Measurements from ENCODE around the gene ZNF43.

Gene ZNF43

DNA sequence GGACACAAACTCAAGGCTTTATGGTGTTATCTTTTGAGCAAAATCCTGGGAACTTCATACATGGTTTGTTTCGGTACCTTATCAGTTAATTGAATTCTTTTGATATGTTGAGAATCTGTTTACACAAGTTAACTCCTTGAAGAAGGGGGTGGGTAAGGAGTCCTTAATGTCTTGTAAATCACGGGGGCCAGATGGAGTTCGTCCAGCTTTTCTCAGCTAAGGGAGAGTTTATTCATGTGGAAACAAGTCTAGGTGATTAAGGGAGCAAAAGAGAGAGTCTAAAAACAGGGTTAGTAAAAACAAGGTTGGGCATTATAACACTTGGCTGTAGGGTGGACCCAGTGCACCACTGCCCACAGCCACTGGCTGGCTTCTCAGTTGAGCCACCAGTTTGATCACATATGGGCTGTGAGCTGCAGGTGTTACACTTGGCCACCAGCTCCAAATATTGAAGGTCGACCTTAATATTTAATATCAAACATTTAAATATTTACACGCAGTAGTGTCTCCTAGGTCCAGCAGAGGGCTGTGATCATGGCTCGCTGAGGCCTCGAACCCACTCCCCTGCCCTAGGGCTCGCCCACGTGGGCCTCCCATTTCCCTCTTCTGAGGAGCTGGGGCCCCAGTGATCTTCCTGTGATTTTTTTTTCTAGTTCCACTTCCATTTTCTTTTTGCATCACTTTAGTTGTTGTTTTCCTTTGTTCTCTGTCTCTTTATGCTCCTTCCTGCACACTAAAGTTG, 21.0 kb upstream of the ZNF43 start:
- Histone ChIP-seq H3K9ac (ENCODE audit: low read depth, low read length, poor library complexity) (no peak overlapping the region), H2AK5ac (ENCODE audit: low read depth, low read length) (no peak overlapping the region), H3K4me1 (ENCODE audit: control insufficient read depth in 2 of 2, insufficient read depth in 1 of 2, low read depth in 1 of 2, low read length in 2 of 2) (peaks cover 1 to 2% of the 10 kb centered on the region in 2 donors), H3K79me1 (ENCODE audit: low read depth, low read length) (no peaks in the 10 kb centered on the region), H3K14ac (ENCODE audit: low read length) (no peak overlapping the region), H2AFZ (ENCODE audit: low read length) (no peak overlapping the region), H3K36me3 (replicated peaks in 1 of 2; ENCODE audit: control insufficient read depth in 2 of 2, insufficient read depth in 2 of 2, low read length in 2 of 2) (no peaks in the 10 kb centered on the region), H3K4me2 (ENCODE audit: insufficient read depth, low read length, poor library complexity, severe bottlenecking) (no peak overlapping the region), H3K27ac (replicated peaks; ENCODE audit: low read length) (no peak overlapping the region), H3K4me3 (ENCODE audit: low read length in 2 of 2) (no peak overlapping the region), H2BK15ac (ENCODE audit: low read length) (no peak overlapping the region), H3K18ac (ENCODE audit: low read length) (no peak overlapping the region), H2BK5ac (ENCODE audit: low read length) (no peak overlapping the region), H3K27me3 (ENCODE audit: control insufficient read depth in 3 of 3, insufficient read depth in 3 of 3, low read depth in 1 of 3, low read length in 3 of 3) (no peaks in the 10 kb centered on the region), H2BK12ac (ENCODE audit: low read length) (no peak overlapping the region), H3K4ac (ENCODE audit: low read length) (no peak overlapping the region), H4K91ac (ENCODE audit: low read depth, low read length, poor library complexity) (no peak overlapping the region), H3K23ac (ENCODE audit: low read depth, low read length, poor library complexity) (no peak overlapping the region), H3K9me3 (replicated peaks in 1 of 2; ENCODE audit: control insufficient read depth in 2 of 2, insufficient read depth in 1 of 2, low read depth in 1 of 2, low read length in 2 of 2) (peaks cover 3 to 5% of the 10 kb centered on the region in 2 donors), H4K8ac (ENCODE audit: low read depth, low read length) (no peak overlapping the region), H2BK120ac (ENCODE audit: low read depth, low read length) (no peak overlapping the region)
- WGBS, 2 donors (ENCODE audit: extremely low coverage in 2 of 2, insufficient read length in 2 of 2, insufficient replicate concordance in 1 of 2) = no CpG with 5 or more reads among the region's 9 CpGs
- no peak for DNase-seq (ENCODE audit: low spot score)

DNA sequence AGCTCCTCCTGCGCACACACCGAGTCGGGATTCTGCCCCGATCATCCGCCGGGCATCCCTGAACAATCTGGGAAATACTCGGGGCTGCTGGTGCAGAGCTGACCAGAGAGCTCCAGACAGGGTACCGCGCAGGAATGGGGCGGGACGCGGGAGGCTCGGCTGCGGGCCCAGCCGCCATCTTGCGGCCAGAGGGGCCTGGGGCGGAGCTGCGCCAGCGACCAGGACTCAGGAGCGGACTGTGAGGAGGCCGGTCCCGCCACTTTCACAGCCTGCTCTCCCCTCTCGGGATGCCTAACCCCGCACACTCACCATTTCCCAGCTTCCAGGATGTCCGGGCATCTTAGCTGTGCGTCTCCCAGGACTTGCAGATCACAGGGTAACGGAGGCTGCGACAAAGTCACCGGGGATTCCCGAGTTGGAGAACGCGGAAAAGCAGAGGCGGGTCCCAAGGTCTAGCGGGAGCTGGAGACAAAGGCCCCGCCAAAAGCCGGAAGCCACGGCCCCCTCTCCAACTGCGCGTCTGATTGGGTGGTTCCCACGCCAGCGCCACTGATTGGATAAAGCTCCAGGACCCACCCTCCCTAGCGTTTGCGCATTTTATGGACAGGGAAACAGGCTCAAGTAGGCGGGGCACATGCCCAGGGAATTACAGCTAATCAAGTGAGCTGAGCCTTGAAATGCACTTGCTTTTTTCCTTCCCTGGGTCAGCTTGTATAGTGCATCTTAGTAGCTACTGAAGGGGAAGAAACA, 15.8 kb upstream of the ZNF43 start:
- Histone ChIP-seq H3K23ac (ENCODE audit: low read depth, low read length, poor library complexity) (peak overlapping the region; percentile 87), H3K79me1 (ENCODE audit: low read depth, low read length) (peaks cover 6% of the 10 kb centered on the region), H2BK15ac (ENCODE audit: low read length) (peak overlapping the region; percentile 20), H4K91ac (ENCODE audit: low read depth, low read length, poor library complexity) (no peak overlapping the region), H2AFZ (ENCODE audit: low read length) (peak overlapping the region; percentile 90), H2BK120ac (ENCODE audit: low read depth, low read length) (peak overlapping the region; percentile 37), H3K4me3 (ENCODE audit: low read length in 2 of 2) (peak overlapping the region; percentile 98 to 99), H3K4ac (ENCODE audit: low read length) (no peak overlapping the region), H3K9me3 (replicated peaks in 1 of 2; ENCODE audit: control insufficient read depth in 2 of 2, insufficient read depth in 1 of 2, low read depth in 1 of 2, low read length in 2 of 2) (peaks cover 0 to 47% of the 10 kb centered on the region in 2 donors), H3K9ac (ENCODE audit: low read depth, low read length, poor library complexity) (peak overlapping the region; percentile 89), H3K4me2 (ENCODE audit: insufficient read depth, low read length, poor library complexity, severe bottlenecking) (no peak overlapping the region), H2BK5ac (ENCODE audit: low read length) (no peak overlapping the region), H3K27ac (replicated peaks; ENCODE audit: low read length) (peak overlapping the region; percentile 94), H3K27me3 (ENCODE audit: control insufficient read depth in 3 of 3, insufficient read depth in 3 of 3, low read depth in 1 of 3, low read length in 3 of 3) (no peaks in the 10 kb centered on the region), H3K14ac (ENCODE audit: low read length) (peak overlapping the region; percentile 86), H3K18ac (ENCODE audit: low read length) (peak overlapping the region; percentile 99), H2AK5ac (ENCODE audit: low read depth, low read length) (peak overlapping the region; percentile 34), H3K36me3 (replicated peaks in 1 of 2; ENCODE audit: control insufficient read depth in 2 of 2, insufficient read depth in 2 of 2, low read length in 2 of 2) (peaks cover 24 to 43% of the 10 kb centered on the region in 2 donors), H3K4me1 (ENCODE audit: control insufficient read depth in 2 of 2, insufficient read depth in 1 of 2, low read depth in 1 of 2, low read length in 2 of 2) (peaks cover 5 to 12% of the 10 kb centered on the region in 2 donors), H2BK12ac (ENCODE audit: low read length) (no peak overlapping the region), H4K8ac (ENCODE audit: low read depth, low read length) (peak overlapping the region; percentile 70)
- no CpG with 5 or more reads among the region's 44 CpGs for WGBS, 2 donors (ENCODE audit: extremely low coverage in 2 of 2, insufficient read length in 2 of 2, insufficient replicate concordance in 1 of 2)
- peak; percentile 95 for DNase-seq (ENCODE audit: low spot score)

DNA sequence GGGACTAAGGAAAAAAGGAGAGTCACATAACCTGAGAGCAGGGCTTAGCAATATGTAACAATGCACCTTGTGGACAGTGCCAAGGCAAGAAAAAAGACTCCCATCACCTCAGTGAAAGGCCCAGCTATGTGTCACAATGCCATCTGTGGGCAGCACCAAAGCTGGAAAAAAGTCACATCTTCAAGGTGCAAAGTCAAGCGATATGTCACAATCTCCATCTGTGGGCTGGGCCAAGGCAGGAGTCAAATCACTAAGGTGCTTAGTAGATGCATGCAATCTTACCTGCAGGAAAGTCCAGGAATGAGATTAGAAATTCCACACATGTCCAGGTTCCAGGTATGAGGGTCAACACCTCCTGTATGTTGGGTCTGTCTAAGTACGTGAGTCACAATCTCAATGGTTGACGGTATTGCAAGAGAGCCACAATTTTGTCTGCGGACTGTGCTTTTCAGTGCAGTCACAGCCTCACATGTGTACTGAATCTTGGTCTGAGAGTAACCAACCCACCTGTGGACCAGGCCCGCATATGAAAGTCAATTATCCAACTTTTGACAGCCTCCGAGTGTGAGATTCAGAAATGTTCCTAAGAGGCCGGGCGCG, 14.8 kb upstream of the ZNF43 start:
- DNase-seq (ENCODE audit: low spot score) = no peak
- H2BK120ac ChIP-seq (ENCODE audit: low read depth, low read length) = no peak overlapping the region

GRCh38 chr19:21848706-21849105, 12.7 kb upstream of the ZNF43 start:
- Histone ChIP-seq H3K9me3 (replicated peaks in 1 of 2; ENCODE audit: control insufficient read depth in 2 of 2, insufficient read depth in 1 of 2, low read depth in 1 of 2, low read length in 2 of 2) (peaks cover 0 to 62% of the 10 kb centered on the region in 2 donors), H3K4me2 (ENCODE audit: insufficient read depth, low read length, poor library complexity, severe bottlenecking) (no peak overlapping the region), H3K23ac (ENCODE audit: low read depth, low read length, poor library complexity) (no peak overlapping the region), H3K18ac (ENCODE audit: low read length) (no peak overlapping the region), H2BK12ac (ENCODE audit: low read length) (no peak overlapping the region), H3K14ac (ENCODE audit: low read length) (no peak overlapping the region), H2BK15ac (ENCODE audit: low read length) (no peak overlapping the region), H2AFZ (ENCODE audit: low read length) (no peak overlapping the region), H2BK120ac (ENCODE audit: low read depth, low read length) (no peak overlapping the region), H3K4me3 (ENCODE audit: low read length in 2 of 2) (no peak overlapping the region), H3K27me3 (ENCODE audit: control insufficient read depth in 3 of 3, insufficient read depth in 3 of 3, low read depth in 1 of 3, low read length in 3 of 3) (no peaks in the 10 kb centered on the region), H3K4ac (ENCODE audit: low read length) (no peak overlapping the region), H3K9ac (ENCODE audit: low read depth, low read length, poor library complexity) (no peak overlapping the region), H3K36me3 (replicated peaks in 1 of 2; ENCODE audit: control insufficient read depth in 2 of 2, insufficient read depth in 2 of 2, low read length in 2 of 2) (peaks cover 39 to 72% of the 10 kb centered on the region in 2 donors), H3K79me1 (ENCODE audit: low read depth, low read length) (peaks cover 7% of the 10 kb centered on the region), H4K8ac (ENCODE audit: low read depth, low read length) (no peak overlapping the region), H3K4me1 (ENCODE audit: control insufficient read depth in 2 of 2, insufficient read depth in 1 of 2, low read depth in 1 of 2, low read length in 2 of 2) (peaks cover 5 to 12% of the 10 kb centered on the region in 2 donors), H4K91ac (ENCODE audit: low read depth, low read length, poor library complexity) (no peak overlapping the region), H2AK5ac (ENCODE audit: low read depth, low read length) (no peak overlapping the region), H2BK5ac (ENCODE audit: low read length) (no peak overlapping the region), H3K27ac (replicated peaks; ENCODE audit: low read length) (no peak overlapping the region)
- DNase-seq (ENCODE audit: low spot score) = no peak
- WGBS, 2 donors (ENCODE audit: extremely low coverage in 2 of 2, insufficient read length in 2 of 2, insufficient replicate concordance in 1 of 2) = no CpG with 5 or more reads among the region's 6 CpGs

More for the DNA sequence above, 14.8 kb upstream of the ZNF43 start:
- H3K14ac ChIP-seq (ENCODE audit: low read length) = no peak overlapping the region
- peaks cover 0 to 57% of the 10 kb centered on the region in 2 donors for H3K9me3 ChIP-seq (replicated peaks in 1 of 2; ENCODE audit: control insufficient read depth in 2 of 2, insufficient read depth in 1 of 2, low read depth in 1 of 2, low read length in 2 of 2)
- H3K18ac ChIP-seq (ENCODE audit: low read length) = no peak overlapping the region
- no peak overlapping the region for H2BK5ac ChIP-seq (ENCODE audit: low read length)
- peak overlapping the region; percentile 56 for H3K9ac ChIP-seq (ENCODE audit: low read depth, low read length, poor library complexity)
- peaks cover 30 to 53% of the 10 kb centered on the region in 2 donors for H3K36me3 ChIP-seq (replicated peaks in 1 of 2; ENCODE audit: control insufficient read depth in 2 of 2, insufficient read depth in 2 of 2, low read length in 2 of 2)
- H3K4ac ChIP-seq (ENCODE audit: low read length) = no peak overlapping the region
- H2BK12ac ChIP-seq (ENCODE audit: low read length) = no peak overlapping the region
- H3K79me1 ChIP-seq (ENCODE audit: low read depth, low read length) = peaks cover 7% of the 10 kb centered on the region
- H4K91ac ChIP-seq (ENCODE audit: low read depth, low read length, poor library complexity) = no peak overlapping the region
- peaks cover 5 to 12% of the 10 kb centered on the region in 2 donors for H3K4me1 ChIP-seq (ENCODE audit: control insufficient read depth in 2 of 2, insufficient read depth in 1 of 2, low read depth in 1 of 2, low read length in 2 of 2)
- H3K23ac ChIP-seq (ENCODE audit: low read depth, low read length, poor library complexity) = no peak overlapping the region
- H3K27me3 ChIP-seq (ENCODE audit: control insufficient read depth in 3 of 3, insufficient read depth in 3 of 3, low read depth in 1 of 3, low read length in 3 of 3) = no peaks in the 10 kb centered on the region
- H4K8ac ChIP-seq (ENCODE audit: low read depth, low read length) = no peak overlapping the region
- H2AK5ac ChIP-seq (ENCODE audit: low read depth, low read length) = no peak overlapping the region
- H2AFZ ChIP-seq (ENCODE audit: low read length) = no peak overlapping the region
- no peak overlapping the region for H3K27ac ChIP-seq (replicated peaks; ENCODE audit: low read length)
- WGBS, 2 donors (ENCODE audit: extremely low coverage in 2 of 2, insufficient read length in 2 of 2, insufficient replicate concordance in 1 of 2) = no CpG with 5 or more reads among the region's 9 CpGs
- H2BK15ac ChIP-seq (ENCODE audit: low read length) = no peak overlapping the region
- H3K4me3 ChIP-seq (ENCODE audit: low read length in 2 of 2) = peak overlapping the region; percentile 98 to 99
- peak overlapping the region; percentile 74 for H3K4me2 ChIP-seq (ENCODE audit: insufficient read depth, low read length, poor library complexity, severe bottlenecking)
